ENCODE results near the gene RPS6KA4.

RPS6KA4 gene

GRCh38 chr11:64327993-64328392 is 31.0 kb upstream of the RPS6KA4 start:
- no peak for DNase-seq

GRCh38 chr11:64330888-64331287 is 28.1 kb upstream of the RPS6KA4 start:
- no peak for DNase-seq

GRCh38 chr11:64331569-64332371 is 27.2 kb upstream of the RPS6KA4 start:
- DNase-seq: peak; percentile 22

GRCh38 chr11:64333556-64333955 is 25.4 kb upstream of the RPS6KA4 start:
- no peak for DNase-seq

- peak; percentile 92 for DNase-seq
Observed at GRCh38 chr11:64334764-64335735, 23.9 kb upstream of the RPS6KA4 start.

GRCh38 chr11:64337538-64338249 is 21.3 kb upstream of the RPS6KA4 start:
- no peak for DNase-seq

- DNase-seq: no peak
Observed at GRCh38 chr11:64338716-64339115, 20.2 kb upstream of the RPS6KA4 start.

GRCh38 chr11:64339286-64339685 is 19.7 kb upstream of the RPS6KA4 start:
- no peak for DNase-seq

GRCh38 chr11:64339754-64340408 is 19.1 kb upstream of the RPS6KA4 start, which contains the start of gene CCDC88B:
CCDC88B (plus strand) TSS chr11:64340204; CDS start chr11:64340267, 63 bp downstream.
- no peak for DNase-seq

GRCh38 chr11:64340671-64341335 is 18.2 kb upstream of the RPS6KA4 start:
- no peak for DNase-seq

- no peak for DNase-seq
Observed at GRCh38 chr11:64341429-64341828, 17.5 kb upstream of the RPS6KA4 start.

- peak; percentile 67 for DNase-seq
Observed at GRCh38 chr11:64341851-64342791, 16.8 kb upstream of the RPS6KA4 start.

GRCh38 chr11:64342869-64343745 is 15.9 kb upstream of the RPS6KA4 start:
- no peak for DNase-seq

GRCh38 chr11:64343767-64344559 is 15.0 kb upstream of the RPS6KA4 start:
- no peak for DNase-seq

- no peak for DNase-seq
Observed at GRCh38 chr11:64344787-64345186, 14.2 kb upstream of the RPS6KA4 start.

GRCh38 chr11:64347193-64347867 is 11.6 kb upstream of the RPS6KA4 start:
- no peak for DNase-seq

GRCh38 chr11:64348383-64349024 is 10.5 kb upstream of the RPS6KA4 start:
- peak; percentile 40 for DNase-seq

GRCh38 chr11:64349025-64349387 is 10.0 kb upstream of the RPS6KA4 start:
- no peak for DNase-seq

Measured in NCI-H446 treated with DMSO at 0.1 percent for 48 hours (cell line).